NT2/D1 (cell line): ENCODE results near the gene FMNL2.

Source experiments
- SUZ12 ChIP-seq: IDR thresholded peaks from 2 replicates; pipeline ENCODE4 v1.6.1; 2011; ENCODE audit not compliant: insufficient read length, insufficient read depth; ENCODE audit errors: extremely low read depth
- YY1 ChIP-seq: IDR thresholded peaks from 2 replicates; pipeline ENCODE4 v1.6.1; 2011; ENCODE audit not compliant: insufficient read length, insufficient read depth
- ZNF274 ChIP-seq: IDR thresholded peaks from 2 replicates; pipeline ENCODE4 v1.6.1; 2011; ENCODE audit warnings: mild to moderate bottlenecking, low read depth, low read length

- TF ChIP-seq YY1 (no peak), ZNF274 (no peak), SUZ12 (no peak)
Observed at GRCh38 chr2:152578573-152578972, 243.6 kb downstream of the FMNL2 start.
